IPS DF 19.7 (cell line): ENCODE measurements around the gene LHFPL6.

Experiments used
- DNase-seq: peaks from one replicate; pipeline ENCODE4 v3.0.0-alpha.2; 2013; ENCODE audit warnings: low read depth, low spot score

The LHFPL6 gene

GRCh38 chr13:39415008-39415802 is 187.8 kb downstream of the LHFPL6 start:
- DNase-seq: no peak

- no peak for DNase-seq
These were observed 188.7 kb downstream of the LHFPL6 start for GRCh38 chr13:39414339-39414738.

- DNase-seq: no peak
These were observed 191.5 kb downstream of the LHFPL6 start for GRCh38 chr13:39411511-39411910.

- DNase-seq: no peak
These were observed 192.0 kb downstream of the LHFPL6 start for GRCh38 chr13:39410964-39411363.

- DNase-seq: no peak
These were observed 192.7 kb downstream of the LHFPL6 start for GRCh38 chr13:39410096-39410901.

- DNase-seq: no peak
These were observed 194.5 kb downstream of the LHFPL6 start for GRCh38 chr13:39408512-39408911.

GRCh38 chr13:39407786-39408185 is 195.2 kb downstream of the LHFPL6 start:
- DNase-seq: no peak

GRCh38 chr13:39407138-39407537 is 195.9 kb downstream of the LHFPL6 start:
- DNase-seq: no peak

GRCh38 chr13:39406688-39407087 is 196.3 kb downstream of the LHFPL6 start:
- DNase-seq: no peak

- no peak for DNase-seq
These were observed 197.3 kb downstream of the LHFPL6 start for GRCh38 chr13:39405596-39406205.

GRCh38 chr13:39405107-39405506 is 197.9 kb downstream of the LHFPL6 start:
- DNase-seq: no peak

- no peak for DNase-seq
These were observed 199.9 kb downstream of the LHFPL6 start for GRCh38 chr13:39403106-39403505.

- no peak for DNase-seq
These were observed 200.6 kb downstream of the LHFPL6 start for GRCh38 chr13:39402221-39402970.

- no peak for DNase-seq
These were observed 201.2 kb downstream of the LHFPL6 start for GRCh38 chr13:39401756-39402155.

GRCh38 chr13:39401046-39401705 is 201.8 kb downstream of the LHFPL6 start:
- DNase-seq: no peak

- no peak for DNase-seq
These were observed 203.9 kb downstream of the LHFPL6 start for GRCh38 chr13:39399102-39399501.

- DNase-seq: no peak
These were observed 205.1 kb downstream of the LHFPL6 start for GRCh38 chr13:39397896-39398265.

- no peak for DNase-seq
These were observed 205.6 kb downstream of the LHFPL6 start for GRCh38 chr13:39397226-39397895.

- no peak for DNase-seq
These were observed 208.0 kb downstream of the LHFPL6 start for GRCh38 chr13:39394796-39395678.

GRCh38 chr13:39391761-39392160 is 211.2 kb downstream of the LHFPL6 start:
- no peak for DNase-seq
